ENCODE measurements around the gene CCDC186. TPM values are rescaled to one million over a fixed set of nuclear protein-coding genes. Genes with fewer than 3 reads are reported as not detected.

The CCDC186 gene
- total and polyA plus RNA-seq, 7 donors, result 1.9 to 16.5 (median 10.5) TPM

DNA sequence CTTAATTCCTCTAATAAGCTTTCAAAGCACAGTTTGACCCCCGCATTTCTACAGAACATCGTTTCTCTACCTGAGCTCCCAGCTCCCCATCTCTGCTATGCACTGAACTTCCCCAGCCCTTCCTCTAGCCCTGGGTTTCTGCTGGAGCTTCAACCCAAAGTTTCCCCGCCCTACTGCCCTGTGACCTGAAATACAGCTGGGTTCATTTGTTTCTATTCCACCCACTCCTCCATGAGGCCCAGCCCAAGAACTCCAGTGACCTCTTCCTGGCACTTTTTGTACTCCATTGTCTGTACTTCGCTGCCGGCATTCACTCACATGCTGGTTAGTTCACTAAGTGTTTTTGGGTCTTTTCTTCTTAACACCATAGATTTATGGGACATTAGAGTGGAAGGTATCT is 94.6 kb downstream of the CCDC186 start:
- Histone ChIP-seq H3K4me1 (no peaks in the 10 kb centered on the region), H3K9me3 (no peaks in the 10 kb centered on the region), H3K36me3 (ENCODE audit: insufficient read depth in 1 of 2, low read depth in 1 of 2) (no peaks in the 10 kb centered on the region), H3K27ac (no peak overlapping the region), H3K27me3 (ENCODE audit: insufficient read depth in 3 of 3, low read length in 2 of 3) (no peaks in the 10 kb centered on the region), H3K4me3 (no peak overlapping the region)
- intact Hi-C loops (cut with DNase I), result no loop called here
- ATAC-seq (no peak), DNase-seq (no peak)
- 81 to 87% (median 87%) methylated on average over 5 of the region's 5 CpGs for WGBS, 3 donors
- TF ChIP-seq, protein P1, sequence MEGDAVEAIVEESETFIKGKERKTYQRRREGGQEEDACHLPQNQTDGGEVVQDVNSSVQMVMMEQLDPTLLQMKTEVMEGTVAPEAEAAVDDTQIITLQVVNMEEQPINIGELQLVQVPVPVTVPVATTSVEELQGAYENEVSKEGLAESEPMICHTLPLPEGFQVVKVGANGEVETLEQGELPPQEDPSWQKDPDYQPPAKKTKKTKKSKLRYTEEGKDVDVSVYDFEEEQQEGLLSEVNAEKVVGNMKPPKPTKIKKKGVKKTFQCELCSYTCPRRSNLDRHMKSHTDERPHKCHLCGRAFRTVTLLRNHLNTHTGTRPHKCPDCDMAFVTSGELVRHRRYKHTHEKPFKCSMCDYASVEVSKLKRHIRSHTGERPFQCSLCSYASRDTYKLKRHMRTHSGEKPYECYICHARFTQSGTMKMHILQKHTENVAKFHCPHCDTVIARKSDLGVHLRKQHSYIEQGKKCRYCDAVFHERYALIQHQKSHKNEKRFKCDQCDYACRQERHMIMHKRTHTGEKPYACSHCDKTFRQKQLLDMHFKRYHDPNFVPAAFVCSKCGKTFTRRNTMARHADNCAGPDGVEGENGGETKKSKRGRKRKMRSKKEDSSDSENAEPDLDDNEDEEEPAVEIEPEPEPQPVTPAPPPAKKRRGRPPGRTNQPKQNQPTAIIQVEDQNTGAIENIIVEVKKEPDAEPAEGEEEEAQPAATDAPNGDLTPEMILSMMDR (IDR thresholded peaks at IDR 0.05), result no peak

- no peaks in the 10 kb centered on the region for H3K9me3 ChIP-seq
- DNase-seq (no peak), ATAC-seq (no peak)
- no peaks in the 10 kb centered on the region for H3K36me3 ChIP-seq (ENCODE audit: insufficient read depth in 1 of 2, low read depth in 1 of 2)
- intact Hi-C loops (cut with DNase I), result no loop called here
- no peak overlapping the region for H3K4me3 ChIP-seq
- H3K27me3 ChIP-seq (ENCODE audit: insufficient read depth in 3 of 3, low read length in 2 of 3), result no peaks in the 10 kb centered on the region
- no peak overlapping the region for H3K27ac ChIP-seq
- TF ChIP-seq, protein P1 (IDR thresholded peaks at IDR 0.05), result no peak
- H3K4me1 ChIP-seq, result no peaks in the 10 kb centered on the region
- 84 to 89% (median 86%) methylated on average over 6 of the region's 6 CpGs for WGBS, 3 donors
Observed at GRCh38 chr10:114078346-114078745, 95.7 kb downstream of the CCDC186 start.

DNA sequence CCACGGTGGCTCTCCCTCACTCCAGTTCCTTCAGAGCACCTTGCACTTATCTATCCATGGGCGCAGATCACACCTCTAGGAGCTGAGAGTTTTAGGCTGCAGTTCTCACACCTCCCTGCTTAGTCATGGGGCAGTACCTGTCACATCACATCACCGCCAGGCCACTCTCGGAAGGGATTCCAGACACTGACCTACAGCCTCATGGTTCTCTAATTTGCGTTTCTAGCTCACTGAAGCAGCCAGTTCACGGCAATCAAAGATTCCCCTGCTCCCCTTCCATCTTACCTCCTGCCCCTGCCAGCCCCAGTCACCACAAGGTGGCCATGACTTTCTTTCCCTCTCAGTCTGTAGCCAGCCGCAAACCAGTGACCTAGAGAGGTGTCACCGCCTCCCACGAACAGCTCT is 96.2 kb downstream of the CCDC186 start:
- TF ChIP-seq, protein P1 (IDR thresholded peaks at IDR 0.05), result no peak
- no peak for DNase-seq
- ATAC-seq, result no peak
- 74 to 80% (median 77%) methylated on average over 9 of the region's 9 CpGs for WGBS, 3 donors
- Histone ChIP-seq H3K4me1 (no peaks in the 10 kb centered on the region), H3K4me3 (no peak overlapping the region), H3K36me3 (ENCODE audit: insufficient read depth in 1 of 2, low read depth in 1 of 2) (no peaks in the 10 kb centered on the region), H3K27me3 (ENCODE audit: insufficient read depth in 3 of 3, low read length in 2 of 3) (no peaks in the 10 kb centered on the region), H3K9me3 (no peaks in the 10 kb centered on the region), H3K27ac (no peak overlapping the region)
- intact Hi-C loops (cut with DNase I), result no loop called here

- Histone ChIP-seq H3K36me3 (ENCODE audit: insufficient read depth in 1 of 2, low read depth in 1 of 2) (no peaks in the 10 kb centered on the region), H3K4me3 (no peak overlapping the region), H3K4me1 (no peaks in the 10 kb centered on the region), H3K9me3 (no peaks in the 10 kb centered on the region), H3K27ac (no peak overlapping the region), H3K27me3 (ENCODE audit: insufficient read depth in 3 of 3, low read length in 2 of 3) (no peaks in the 10 kb centered on the region)
- ATAC-seq (no peak), DNase-seq (no peak)
- TF ChIP-seq, protein P1 (IDR thresholded peaks at IDR 0.05), result no peak
- intact Hi-C loops (cut with DNase I), result no loop called here
- WGBS, 3 donors, result 60 to 80% (median 66%) methylated on average over 1 of the region's 1 CpG
Observed at GRCh38 chr10:114077347-114077746, 96.7 kb downstream of the CCDC186 start.

DNA sequence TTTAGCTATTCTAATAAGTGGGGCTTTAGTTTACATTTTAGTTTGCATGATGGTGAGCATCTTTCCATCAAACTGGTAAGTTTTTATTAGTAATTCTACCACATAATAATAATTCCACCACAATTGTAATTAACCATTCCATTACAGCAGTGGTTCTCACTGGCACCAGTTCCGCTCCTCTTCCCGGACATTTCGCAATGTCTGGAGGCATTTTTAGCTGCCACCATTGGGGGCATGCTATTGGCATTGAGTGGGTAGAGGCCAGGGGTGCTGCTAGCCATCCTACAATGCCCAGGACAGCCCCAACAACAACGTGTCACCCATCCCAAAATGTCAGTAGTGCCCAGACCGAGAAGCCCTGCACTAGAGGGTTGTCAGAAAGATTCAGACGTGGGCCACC is 98.9 kb downstream of the CCDC186 start:
- H3K27me3 ChIP-seq (ENCODE audit: insufficient read depth in 3 of 3, low read length in 2 of 3), result no peaks in the 10 kb centered on the region
- 82 to 87% (median 87%) methylated on average over 6 of the region's 6 CpGs for WGBS, 3 donors
- H3K36me3 ChIP-seq (ENCODE audit: insufficient read depth in 1 of 2, low read depth in 1 of 2), result no peaks in the 10 kb centered on the region
- H3K4me3 ChIP-seq, result no peak overlapping the region
- no peaks in the 10 kb centered on the region for H3K4me1 ChIP-seq
- no peaks in the 10 kb centered on the region for H3K9me3 ChIP-seq
- TF ChIP-seq, protein P1 (IDR thresholded peaks at IDR 0.05), result no peak
- ATAC-seq (no peak), DNase-seq (no peak)
- intact Hi-C loops (cut with DNase I), result no loop called here
- no peak overlapping the region for H3K27ac ChIP-seq

Data from psoas muscle (tissue), 8 donors.